Nucleus accumbens (tissue), 56 donors: ENCODE measurements around the gene EBF3.

Experiments
- DNase-seq, 56 donors: peaks; one replicate each; lab custom pipeline; 2025; lab: John Stamatoyannopoulos, UW

Gene EBF3

GRCh38 chr10:129949411-129949810, 14.7 kb downstream of the EBF3 start:
- no peak for DNase-seq

DNA sequence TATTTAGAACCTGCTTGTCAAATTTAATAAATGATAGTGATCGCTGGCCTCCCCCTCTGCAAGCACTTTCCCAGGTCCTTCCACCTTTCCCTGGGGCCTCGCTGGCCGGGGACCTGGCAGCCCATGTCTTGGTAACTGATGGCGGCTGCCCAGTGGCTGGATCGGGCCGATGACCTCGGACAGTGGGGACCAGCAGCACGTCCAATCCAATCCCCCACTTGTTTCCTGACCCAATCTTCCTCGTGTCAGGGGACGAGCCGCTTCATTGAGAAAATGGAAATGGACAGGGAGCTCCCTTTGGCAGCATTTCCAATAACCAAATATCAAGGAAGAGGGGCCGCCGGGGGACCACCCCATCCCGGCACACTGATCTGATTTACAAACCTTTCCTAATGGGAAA, 17.2 kb downstream of the EBF3 start:
- DNase-seq = no peak

DNA sequence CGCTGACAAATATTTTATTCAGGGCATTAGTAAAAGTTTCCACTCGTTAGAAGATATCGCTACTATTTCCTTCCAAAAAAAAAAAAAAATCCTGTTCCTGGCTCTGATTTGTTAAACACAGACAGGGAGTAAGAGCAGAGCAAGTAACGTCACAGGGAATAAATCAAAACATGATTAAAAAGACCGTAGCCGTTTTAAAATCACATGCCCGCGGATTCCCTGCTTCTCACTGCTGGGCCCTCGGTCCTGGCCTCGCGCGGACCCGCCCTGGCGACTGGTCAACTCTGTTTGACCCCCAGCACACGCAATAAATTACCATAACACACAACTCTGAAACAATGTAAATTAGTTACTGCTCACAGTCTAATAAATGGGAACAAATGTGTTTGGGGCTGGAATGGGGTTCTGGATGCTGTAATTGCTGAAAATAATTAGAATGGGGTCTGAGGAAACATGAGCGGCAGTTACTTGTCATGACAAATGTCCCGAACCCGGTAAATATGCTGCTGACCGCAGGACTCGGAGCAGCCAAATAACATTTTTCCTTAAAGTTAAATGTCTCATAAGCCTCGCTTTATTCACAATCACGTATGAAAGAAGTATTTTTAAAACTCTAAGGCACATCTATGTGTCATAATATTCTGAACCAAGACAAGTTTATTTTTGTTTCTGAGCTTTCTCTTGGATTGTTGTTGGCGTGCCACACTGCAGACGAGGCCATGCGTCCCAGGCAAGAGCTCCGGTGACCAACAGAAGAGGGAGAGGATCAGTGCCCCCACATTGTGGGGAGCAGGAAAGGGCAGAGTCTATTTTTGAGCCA, 17.9 kb downstream of the EBF3 start:
- DNase-seq = no peak

- no peak for DNase-seq
These were observed 18.5 kb downstream of the EBF3 start for GRCh38 chr10:129945526-129945925.

DNA sequence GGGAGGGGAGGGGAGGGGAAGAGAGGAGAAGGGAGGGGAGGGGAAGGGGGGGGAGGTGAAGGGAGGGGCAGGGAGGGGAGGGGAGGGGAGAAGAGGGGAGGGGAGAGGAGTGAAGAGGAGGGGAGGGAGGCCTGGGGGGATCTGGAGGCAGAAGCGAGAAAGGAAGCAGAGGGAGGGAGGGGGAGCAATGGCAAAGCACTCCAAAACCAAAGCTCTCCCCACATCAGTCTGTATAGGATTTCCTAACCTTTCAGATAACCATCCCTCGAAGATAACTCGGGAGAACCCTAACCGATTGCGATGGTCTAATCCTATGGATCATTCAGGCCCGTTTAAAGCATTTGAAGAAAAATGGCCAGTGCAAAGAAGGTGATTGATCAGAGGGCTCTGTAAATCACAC, 19.0 kb downstream of the EBF3 start:
- DNase-seq = no peak

DNA sequence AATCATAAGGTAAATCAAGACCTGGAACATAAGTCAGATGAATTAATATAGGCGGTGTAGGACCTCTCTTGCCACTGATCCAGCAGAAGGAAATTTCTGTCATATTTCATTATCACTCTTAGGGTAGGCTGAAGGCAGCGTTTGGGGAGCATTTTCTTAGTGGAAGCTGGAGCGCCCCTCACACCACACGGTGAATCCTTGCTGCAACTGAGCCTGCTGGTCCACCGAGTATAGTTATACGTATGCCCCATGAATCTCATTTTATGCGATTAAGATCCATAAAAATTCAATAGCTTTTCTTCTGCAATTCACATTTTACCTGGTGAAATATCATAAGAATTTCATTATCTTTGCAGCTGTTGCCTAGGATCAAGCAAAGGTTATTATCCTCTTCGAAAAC, 19.6 kb downstream of the EBF3 start:
- no peak for DNase-seq

DNA sequence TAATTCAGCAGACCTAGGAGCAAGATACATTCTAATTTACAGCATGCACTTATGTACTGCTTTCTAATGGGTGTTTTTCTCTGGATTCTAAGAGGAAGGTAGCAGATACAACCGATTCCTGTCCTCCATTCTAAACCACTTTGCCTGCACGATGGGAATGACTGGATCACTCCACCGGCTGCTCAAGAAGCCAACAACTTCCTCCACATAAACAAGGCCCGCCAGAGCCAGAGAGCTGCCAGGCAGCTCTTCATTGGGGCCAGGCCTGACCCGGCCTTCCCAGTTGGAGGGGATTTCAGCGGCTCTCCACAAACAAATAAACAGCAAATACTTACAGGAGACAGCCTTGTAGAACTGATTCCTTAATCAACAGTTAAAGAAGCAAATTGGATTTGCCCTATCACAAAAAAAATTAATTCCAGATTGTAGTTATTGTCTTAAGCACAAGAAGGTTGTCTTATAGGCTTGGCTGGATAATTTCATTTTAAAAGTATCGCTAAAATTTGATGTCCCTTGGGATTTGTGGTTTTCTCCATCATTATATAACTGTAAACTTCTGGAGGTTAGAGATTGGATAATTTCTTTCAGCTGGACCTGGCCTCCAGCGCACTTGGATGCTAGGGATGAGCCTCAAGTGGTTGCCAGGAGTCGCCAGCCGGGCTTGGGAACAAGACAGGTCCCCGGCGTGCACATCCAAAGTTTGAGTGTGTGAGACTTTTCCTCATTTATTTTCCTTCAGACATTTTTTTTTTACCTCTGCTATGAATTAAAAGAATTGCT, 20.9 kb downstream of the EBF3 start:
- DNase-seq = no peak

- DNase-seq = no peak
These were observed 21.7 kb downstream of the EBF3 start for GRCh38 chr10:129942391-129942790.

GRCh38 chr10:129942019-129942277, 22.1 kb downstream of the EBF3 start:
- DNase-seq = no peak

- DNase-seq = no peak
These were observed 22.7 kb downstream of the EBF3 start for GRCh38 chr10:129941199-129942018.

DNA sequence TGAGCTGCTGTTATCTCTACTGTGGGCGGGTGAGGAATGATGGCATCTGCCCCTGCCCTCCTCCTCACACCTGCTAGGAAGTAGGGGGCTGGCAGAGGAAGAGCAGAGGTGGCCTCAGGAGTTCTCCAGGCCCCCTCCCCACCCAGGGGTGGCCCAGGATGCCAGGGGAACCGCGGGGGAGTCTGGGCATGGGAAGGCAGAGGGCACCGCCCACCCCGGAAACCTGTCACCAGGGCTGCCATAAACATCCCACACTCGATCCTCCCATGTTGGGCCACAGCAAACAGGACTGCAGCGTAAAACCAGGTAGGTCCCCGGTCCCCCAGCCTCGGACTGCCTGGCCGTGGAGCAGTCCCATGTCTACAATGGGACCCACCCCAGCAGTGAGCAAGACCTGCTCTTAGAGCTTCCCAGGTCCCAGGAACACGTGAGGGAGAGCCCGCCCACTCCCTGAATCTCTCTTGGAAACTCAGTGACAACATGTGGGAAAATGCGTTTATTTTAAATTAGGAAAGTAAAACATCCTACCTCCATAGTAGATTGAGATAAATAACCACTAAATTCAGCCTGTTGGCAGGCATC, 23.4 kb downstream of the EBF3 start:
- no peak for DNase-seq

DNA sequence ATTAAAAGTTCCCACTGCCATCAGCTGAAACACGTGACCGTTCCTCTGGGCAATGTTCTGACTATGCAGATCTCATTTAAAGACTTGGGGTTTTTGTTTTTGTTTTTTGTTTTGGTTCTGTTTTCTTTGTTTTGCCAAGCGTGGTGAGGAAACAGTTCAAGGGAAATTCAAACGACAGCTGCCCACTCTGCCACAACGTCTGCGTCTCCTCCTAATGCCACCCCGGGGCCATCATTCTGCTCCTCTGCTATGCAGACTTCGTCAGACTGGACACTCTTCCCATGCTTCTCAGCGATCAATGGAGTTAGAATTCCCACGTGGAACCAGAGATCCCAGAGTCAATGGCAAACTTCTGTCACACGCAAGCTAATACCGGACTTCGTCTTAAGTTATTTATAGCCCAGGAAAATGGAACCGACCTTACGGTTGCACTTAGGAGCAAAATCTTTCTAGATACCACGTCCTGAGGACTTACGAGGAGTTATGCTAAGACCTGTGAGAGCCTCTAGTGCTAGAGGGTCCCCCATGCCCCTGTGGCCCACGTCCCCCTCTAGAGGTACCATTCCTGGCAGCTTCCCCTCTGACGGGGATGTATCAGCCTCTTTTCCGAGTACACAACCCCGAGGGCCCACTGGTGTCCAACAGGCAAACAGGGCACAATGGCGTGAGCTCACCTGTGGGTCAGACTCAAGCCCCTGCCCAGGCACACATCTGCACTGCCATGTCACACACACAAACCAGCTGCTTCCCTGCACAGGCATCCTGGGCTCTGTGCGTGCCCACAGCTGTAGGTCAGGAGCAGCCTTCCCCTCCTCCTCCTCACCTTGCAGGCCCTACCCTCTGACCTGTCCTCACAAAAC, 24.4 kb downstream of the EBF3 start:
- DNase-seq = no peak

DNA sequence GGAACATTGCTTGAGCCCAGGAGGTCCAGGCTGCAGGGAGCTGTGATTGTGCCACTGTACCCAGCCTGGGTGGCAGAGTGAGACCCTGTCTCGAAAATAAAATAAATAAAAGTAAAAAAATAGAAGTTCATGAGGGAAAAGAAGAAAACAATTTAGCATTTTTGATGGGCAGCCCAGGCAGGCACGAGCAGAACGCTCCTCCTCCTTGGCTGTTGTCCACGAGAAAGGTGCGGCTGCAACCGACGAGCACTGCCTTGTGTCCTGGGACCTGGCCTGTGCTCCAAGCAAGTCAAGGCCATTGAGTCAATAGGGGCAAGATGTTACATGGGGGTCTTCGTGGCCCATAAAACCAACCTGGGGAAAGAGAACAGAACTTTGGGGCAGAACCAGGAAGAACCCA, 25.6 kb downstream of the EBF3 start:
- DNase-seq = no peak

GRCh38 chr10:129937351-129937751, 26.7 kb downstream of the EBF3 start:
- no peak for DNase-seq

- DNase-seq = no peak
These were observed 27.2 kb downstream of the EBF3 start for GRCh38 chr10:129936923-129937300.

GRCh38 chr10:129936266-129936922, 27.7 kb downstream of the EBF3 start:
- DNase-seq = no peak

- DNase-seq = no peak
These were observed 28.3 kb downstream of the EBF3 start for GRCh38 chr10:129935867-129936152.

DNA sequence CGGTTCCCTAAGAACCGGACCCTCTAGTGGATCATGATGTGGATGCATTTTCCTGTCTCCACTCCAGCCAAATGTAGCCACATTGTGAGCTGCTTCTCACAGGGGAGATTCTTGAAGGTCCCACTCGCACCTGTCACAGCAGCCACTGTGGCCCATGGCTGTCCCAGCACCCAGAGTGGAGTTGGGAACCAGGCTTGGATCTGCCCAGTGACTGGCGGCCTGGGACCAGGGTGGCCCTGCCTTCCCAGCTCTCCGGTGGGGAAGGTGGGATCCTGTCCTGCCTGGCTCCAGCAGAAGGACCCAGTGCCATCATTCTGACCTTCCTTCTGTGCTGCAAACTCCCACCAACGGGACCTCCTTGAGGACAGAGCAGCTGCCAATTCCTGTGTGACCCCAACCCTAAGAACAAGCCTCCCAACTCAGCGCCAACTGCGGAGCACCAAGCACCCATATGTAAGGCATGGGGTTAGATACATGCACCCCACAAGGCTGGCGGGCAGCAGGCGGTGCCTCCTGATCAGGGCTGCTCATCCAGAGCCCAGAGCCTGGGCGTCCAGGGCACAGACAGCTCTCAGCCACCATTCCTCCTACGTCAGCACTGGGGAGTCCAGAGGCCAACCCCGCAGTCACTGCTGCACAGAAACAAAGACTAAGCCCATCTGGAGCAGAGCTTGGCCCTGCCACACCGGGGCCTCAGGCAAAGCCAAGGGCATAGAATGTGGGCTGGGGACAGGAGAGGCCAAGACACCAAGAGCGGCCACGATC, 28.8 kb downstream of the EBF3 start:
- DNase-seq = no peak
